NCI-H524 treated with DMSO at 0.1 percent for 48 hours (cell line): ENCODE data around the gene ETS1.

Experiments used
- DNase-seq: peaks from one replicate; lab custom pipeline; 2025; lab: John Stamatoyannopoulos, UW

The ETS1 gene

GRCh38 chr11:128567130-128567529, 20.2 kb downstream of the ETS1 start:
- no peak for DNase-seq

DNA sequence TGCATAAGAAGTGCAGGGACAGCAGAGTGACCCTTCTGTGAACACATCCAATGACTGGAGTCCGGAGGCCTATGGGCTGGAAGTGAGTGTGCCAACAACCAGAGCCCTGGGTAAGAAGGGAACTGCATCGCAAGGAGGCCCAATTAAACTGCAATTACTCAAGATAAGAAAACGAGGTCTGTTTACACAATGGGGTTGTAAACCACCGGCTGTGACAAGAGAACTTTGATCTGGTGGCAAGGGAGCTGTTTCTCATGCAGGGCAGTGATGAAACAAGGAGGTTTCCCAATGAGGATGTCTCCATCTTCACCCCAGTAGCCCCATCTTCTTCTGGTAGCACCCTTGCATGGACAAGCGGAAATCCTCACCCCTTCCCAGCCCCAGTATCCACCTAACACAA, 21.5 kb downstream of the ETS1 start:
- no peak for DNase-seq

DNA sequence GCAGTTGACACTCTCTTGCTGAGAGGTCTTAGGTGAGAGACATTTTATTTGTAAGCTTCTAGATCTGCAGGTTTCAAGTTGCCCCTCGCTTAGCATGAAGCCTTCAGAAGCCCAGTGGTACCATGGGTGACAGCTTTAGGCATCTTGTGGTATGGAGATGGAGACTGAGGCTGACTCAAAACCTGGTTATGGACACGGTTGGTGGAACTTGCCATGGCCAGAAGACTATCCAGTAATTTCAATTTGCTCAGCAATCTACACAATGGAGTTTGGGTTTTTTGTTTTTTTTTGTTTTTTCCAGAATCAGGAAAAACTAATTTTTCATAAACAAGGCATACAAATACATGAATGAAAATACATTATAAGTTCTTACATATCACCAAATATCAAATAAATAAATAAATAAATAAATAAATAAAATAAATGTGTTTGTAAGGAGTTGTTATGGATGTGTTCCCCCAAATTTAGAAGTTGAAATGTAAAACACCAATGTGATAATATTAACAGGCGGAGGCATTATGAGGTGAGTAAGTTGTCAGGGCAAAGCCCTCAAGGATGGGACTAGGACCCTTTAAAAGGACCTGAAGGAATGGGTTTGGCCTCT, 22.6 kb downstream of the ETS1 start:
- DNase-seq = no peak

DNA sequence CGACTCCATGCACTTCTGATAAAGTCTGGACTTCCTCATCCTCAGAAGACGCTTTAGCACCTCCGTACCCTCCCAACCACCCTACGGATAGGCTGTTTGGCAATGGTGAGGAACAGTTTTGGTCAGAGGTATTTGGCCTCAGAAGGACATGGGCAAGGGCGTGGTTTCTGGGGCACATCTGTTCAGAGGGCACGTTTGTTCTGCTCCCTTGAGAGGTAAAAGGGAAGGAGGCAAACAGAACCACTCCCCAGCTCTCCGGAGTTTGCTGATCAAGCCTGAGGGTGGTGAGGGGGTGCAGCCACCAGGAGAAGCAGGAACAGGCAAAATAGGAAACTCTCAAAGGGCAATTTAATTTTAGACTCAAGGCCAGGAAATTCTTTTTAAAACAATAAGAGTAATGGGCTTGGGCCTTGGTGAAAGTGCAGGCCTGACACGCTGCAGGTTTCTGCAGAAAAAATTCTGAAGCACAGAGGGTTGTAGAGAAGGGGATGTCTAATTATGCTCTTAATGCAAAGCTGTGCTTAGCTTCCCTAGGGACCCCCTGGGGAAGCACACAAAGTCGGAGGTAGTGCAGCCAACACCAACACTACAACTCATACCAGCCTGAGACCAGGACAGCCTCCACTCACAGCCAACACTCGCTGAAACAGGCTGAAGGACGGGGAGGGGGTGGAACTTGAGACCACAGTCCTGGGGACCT, 23.3 kb downstream of the ETS1 start:
- DNase-seq = no peak

GRCh38 chr11:128563308-128563707, 24.1 kb downstream of the ETS1 start:
- no peak for DNase-seq

GRCh38 chr11:128559496-128560103, 27.8 kb downstream of the ETS1 start:
- DNase-seq = no peak

- DNase-seq = no peak
These were observed 31.8 kb downstream of the ETS1 start for GRCh38 chr11:128555606-128556005.

DNA sequence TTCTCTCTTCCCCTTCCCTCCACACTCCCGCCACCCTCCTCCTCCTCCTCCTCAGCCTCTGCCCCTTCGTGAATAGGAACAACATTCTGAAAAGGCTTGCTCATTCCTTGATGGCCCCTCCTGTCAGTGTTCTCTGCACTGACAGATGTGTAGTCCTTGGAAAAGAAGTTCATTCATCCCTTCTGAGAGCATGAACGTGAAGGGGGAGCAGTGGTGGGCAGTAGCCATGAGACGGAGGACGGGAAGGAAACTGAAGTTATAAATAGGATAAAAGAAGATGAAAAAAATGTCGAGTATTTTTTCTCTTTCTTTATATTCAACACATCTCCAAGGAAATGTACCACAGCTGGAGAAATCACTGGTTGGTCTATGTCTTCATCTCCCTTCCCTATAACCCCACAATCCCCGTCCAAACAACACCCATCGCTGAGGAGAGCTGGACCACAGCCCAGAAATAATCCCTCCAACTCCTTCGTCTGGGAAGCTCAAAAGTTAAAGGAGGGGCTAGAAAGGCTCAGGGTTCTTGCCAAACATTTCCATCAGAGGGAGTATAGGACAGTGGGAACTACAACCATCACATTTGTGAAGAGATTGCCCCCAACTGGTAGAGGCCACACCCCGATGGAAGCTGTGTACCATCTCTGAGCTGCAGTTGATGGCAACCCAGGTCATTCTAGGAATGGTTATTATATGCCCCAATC, 33.5 kb downstream of the ETS1 start:
- no peak for DNase-seq

GRCh38 chr11:128552783-128553661, 34.3 kb downstream of the ETS1 start:
- no peak for DNase-seq

GRCh38 chr11:128551611-128552335, 35.6 kb downstream of the ETS1 start:
- DNase-seq = no peak

DNA sequence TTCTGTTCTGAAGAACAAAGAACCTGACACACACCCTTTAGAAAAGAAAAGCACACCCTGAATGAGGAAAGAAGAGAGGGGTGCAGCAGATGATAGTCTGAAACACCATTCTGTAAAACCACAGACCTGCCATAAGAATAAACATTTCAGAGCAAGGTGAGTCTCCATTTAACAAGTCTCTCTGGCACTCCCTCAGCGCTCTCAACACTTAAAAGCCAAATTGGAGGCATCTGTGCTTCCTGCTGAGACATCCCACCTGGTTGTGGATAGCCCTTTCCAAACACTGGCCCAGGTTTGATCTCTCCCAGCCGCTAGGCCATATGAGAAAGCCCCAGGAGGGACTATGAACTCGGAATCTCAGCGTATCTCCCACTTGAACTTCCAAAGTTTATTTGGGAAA, 36.3 kb downstream of the ETS1 start:
- DNase-seq = no peak

DNA sequence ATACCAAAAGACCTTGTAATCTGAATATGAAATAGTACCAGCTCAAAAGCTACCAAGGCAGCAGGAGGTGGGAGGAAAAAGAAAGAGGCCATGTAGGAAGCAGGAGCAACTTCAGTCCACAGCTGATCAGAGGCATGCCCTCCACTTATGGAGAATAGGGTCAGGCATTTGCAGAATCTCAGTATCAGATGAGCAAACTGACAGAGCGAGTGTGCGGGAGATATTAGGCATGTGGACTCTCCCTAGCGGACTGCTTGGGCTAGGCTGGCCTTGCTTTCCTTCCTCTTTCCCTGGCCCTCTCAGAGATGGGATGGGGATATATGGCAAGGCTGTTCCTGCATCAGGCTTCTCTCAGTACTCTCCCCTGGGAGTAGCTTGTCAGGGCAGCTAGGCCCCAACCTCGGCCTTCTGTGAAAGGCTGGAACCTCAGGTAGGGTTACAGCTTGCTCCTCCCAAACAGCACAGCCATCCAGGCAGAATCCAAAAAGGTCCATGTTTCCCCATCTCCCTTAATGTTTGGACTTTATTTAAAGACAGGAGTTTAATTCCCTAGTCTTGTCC, 37.0 kb downstream of the ETS1 start:
- no peak for DNase-seq

- no peak for DNase-seq
These were observed 38.0 kb downstream of the ETS1 start for GRCh38 chr11:128549256-128549944.

DNA sequence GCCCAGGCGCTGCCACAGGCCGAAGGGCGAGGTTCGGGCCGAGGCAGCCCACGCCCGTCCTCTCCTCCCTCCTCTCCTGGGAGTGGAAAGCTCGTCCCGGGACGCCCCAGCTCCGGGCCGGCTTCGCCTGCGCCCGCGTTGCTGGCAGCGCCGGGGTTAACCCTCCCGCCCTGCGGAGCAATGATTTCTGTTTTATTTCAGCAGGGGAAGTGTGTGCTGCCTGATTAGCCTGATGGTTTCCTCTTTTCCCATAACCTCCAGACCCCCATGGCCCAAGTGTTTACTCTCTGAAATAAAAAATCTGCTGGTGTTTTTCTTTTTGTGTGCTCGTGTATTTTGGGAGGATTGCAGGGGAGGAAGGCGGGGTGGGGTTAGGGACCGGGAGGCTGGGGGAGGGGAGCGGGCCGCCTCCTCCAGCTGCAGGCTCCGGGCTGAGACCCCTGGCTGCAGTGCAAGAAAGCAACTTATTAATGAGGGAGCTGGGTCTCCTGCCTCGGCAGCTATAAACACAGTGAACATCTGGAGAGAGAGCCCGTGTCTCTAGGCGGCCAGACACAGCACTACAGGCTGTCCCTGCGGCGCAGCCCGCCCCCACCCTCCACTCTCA, 38.6 kb downstream of the ETS1 start:
- DNase-seq = no peak

DNA sequence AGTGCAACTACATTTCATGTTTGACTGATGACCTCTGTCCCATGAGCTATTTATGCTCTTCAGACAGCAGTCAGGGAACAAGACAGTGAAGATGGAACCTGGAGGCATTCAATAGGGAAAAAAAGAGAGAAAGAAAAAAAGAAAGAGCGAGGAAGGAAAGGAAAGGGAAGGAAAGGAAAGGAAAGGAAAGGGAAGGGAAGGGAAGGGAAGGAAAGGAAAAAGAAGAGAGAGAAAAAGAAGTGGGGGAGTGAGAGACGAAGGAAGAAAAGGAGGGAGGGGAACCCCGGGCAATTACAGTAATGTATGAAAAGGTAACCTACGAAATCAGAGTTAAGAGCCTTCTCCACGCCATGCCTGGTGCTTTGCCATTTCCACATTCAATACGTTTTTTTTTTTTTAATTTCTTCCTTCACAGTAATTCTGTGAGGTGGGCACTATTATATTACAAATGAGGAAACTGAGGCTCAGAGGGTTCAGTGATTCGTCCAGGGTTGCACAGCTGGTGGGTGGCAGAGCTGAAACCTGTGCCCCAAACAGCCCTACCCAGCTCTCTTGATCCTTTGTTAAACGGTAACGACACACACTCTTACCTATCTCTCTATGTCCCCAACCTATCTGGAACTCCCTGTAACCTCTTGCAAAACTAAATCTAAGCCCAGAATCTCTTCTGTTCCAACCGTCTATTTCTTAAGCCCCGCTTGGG, 39.3 kb downstream of the ETS1 start:
- DNase-seq = no peak

GRCh38 chr11:128546916-128547315, 40.4 kb downstream of the ETS1 start:
- DNase-seq = no peak

DNA sequence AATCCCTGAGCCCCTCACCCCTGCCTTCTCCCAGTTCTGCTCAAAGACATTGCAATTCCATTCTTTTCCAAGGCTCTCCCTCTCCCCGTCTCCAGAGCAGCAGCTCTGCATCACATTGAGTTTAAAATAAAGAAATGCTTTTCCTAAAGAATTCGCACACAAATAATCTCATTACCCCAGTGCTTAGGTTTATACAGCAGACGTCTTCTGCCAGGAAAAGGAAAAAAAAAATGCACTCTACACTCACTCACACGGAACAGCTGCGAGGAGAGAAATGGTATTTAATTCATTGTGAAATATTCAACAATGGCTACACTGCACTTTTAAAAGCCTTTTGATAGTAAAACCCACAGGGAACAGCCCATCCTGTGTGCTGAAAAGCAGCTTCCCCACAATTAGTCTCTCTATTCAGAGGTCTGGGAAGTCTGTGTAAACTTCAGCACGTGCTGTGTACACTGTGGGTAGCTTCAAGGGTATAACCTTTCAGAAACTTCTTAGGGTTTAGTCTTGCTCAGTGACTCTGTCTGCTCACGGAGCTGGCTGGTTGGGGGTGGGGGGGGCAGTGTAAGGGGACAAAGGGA, 42.8 kb downstream of the ETS1 start:
- DNase-seq = no peak

DNA sequence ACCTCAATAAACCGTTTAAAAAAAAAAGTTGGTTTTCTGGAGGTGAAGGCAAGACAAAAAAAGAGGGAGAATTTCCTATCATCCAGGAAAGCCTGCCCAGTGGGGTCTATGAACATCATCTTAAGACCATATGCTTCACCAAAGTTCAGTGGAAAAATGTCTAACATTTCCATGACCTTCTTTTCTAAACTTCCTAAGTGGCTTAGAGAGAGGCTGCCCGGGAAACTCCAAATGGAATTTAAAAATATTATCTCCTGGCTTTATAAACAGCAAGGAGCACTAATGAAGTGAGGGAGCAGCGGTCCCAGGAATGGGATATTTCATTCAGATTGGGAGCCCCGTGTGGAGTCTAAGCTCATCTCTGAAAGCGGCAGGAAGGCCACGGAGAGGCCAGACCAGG, 46.9 kb downstream of the ETS1 start:
- no peak for DNase-seq

DNA sequence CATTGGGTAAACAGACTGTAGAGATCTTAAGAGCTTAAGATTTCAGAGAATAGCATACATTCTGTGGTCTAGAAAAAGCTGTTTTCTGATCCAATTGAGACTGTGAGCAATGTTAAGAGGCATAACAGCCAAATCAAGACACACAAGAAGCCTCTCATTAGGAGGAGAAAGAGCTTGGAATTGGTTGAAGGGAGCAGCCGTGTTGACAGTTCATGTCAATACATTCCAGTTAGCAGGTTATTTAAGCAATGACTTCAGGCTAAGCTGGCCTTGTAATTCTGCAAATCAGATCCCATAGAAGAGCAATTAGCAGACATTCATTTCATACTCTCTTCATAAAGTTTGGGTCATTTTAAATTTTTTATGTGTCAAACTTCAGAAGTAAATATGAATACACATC, 50.9 kb downstream of the ETS1 start:
- DNase-seq = no peak
